Fibroblast of skin of left quadriceps (primary cell): ENCODE data around the gene SPON1.
"Not testable (repeated sequence)": the region's sequence is repeated elsewhere in the genome, so short reads cannot be mapped to it uniquely, and the experiment has no call there.

Experiments used
- DNase-seq, 2 experiments: peaks; one replicate each; pipeline ENCODE4 v3.0.0-alpha.2; 2013; ENCODE audit warnings: low read depth in 2 of 2

SPON1 gene

DNA sequence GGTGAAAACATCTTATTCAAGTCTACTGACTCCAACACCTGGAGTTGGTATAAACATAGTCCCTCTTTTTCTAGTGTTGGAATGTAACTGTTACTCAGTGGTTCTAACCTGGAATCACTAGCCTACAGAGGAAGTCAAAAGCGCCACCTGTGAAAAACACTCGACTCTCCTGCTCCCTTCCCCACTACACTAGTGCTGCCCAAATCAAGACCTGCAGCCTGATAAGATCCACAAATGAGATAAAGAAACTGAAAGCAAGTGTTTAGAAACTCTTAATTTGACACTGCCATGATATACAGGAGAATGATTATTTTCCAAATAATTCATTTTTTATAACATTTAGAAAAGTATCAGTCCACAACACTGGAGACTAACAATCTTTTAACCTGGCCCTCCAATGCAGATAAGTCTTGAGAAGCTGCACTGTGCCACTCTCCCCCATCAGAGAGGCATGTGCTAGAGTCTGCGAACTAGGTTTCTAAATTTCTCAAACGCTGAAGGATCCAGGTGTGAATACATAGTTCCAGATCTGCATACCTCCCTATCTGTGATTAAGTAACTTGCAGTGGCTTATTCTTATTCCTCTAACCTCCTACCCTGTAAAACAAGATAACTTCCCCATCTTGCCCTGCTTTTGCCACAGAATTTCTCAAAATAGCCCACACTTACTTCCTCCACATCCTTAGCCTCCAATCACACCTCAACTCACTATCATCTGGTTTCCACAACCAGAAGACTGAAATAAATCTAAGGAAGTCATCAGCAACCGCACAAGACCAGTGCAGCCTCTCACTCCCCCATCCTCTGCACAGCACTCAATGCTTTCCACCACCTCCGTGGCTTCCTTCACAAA is 308.4 kb downstream of the SPON1 start:
- DNase-seq, result no peak

GRCh38 chr11:14273895-14274294 is 311.4 kb downstream of the SPON1 start:
- DNase-seq, result no peak

DNA sequence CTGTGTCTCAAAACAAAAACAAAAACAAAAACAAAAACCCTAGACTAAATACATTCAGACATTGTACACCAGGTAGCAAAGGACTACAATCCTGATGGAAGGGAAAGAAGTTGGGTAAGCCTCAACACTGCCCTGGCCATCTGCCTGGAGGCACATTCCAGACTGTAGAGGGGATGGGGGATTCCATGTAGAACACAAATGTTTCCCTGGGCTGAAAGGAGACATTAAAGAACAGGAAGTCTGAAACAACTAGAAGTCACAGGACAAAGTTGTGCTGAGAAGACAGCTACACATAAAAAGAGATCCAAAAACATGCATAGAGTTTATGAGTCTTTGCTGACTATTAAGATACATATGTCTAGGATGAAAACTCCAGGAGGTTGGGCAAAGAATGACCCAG is 312.6 kb downstream of the SPON1 start:
- DNase-seq, result peak; percentile 37

DNA sequence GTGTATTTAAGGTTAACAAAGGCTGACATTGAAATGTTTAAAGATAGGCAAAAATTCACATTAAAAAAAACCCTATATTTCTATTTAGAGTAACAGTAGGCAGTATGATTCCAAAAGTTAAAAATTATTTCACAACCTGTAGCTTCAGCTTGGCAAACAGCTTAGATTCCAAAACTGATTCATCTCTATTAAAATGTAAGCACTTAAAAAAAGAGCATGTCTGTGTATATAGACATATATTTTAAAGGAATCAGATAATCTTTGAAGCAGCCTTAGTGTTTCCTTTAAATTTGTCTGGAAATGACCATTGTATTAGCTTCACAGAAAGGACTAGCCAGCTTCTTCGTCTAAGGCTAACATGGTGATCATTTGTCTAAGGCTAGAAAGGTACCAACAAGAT is 316.3 kb downstream of the SPON1 start:
- not testable (repeated sequence) for DNase-seq

DNA sequence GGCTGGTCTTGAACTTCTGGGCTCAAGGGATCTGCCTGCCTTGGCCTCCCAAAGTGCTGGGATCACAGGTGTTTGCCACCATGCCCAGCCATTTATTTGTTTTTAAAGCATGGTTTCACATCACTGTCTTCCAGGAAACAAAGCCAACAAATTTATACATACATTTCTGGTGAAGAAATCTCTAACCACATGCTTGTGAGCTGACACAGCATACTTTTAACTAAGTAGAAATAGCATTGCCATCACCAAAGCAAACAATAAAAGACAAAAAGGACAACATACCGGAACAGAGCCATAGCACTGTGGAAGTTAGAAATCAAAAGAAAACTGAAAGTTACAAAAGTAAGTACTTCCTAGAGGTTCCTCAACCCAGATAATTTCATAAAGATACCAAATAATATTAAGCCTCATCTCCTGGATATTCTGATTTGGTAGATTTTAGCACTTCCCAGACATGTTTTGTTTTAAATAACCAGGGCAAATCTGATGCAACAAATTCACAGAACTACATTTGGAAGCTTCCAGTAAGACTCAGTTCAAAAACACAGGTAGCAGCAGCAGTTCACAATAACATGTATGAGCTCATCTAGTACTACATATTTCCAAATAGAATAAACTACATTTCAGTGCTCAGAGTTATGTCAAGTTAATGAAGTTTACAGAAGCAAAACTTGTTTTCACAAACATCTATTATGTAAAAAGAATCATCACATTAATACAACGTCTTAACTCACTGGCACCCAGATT is 325.8 kb downstream of the SPON1 start:
- peak; percentile 52 to 61 for DNase-seq

DNA sequence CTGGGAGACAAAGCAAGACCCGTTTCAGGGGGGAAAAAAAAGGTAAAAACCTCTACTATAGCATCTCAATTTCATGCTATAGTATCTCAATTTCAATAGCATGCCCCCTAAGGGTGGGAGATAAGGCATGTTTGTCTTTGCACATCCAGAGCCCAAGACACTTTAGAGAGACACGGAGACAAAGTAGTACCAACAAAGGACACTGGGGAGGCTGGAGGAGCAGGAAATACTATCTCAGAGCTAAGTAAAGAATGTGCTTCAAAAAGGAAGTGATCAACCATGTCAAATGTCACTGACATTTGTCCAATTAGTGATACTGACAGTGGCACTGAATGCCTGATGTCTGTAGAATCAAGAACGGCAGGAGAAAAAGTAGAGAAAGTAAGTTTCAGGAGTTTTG is 327.9 kb downstream of the SPON1 start:
- DNase-seq, result no peak

DNA sequence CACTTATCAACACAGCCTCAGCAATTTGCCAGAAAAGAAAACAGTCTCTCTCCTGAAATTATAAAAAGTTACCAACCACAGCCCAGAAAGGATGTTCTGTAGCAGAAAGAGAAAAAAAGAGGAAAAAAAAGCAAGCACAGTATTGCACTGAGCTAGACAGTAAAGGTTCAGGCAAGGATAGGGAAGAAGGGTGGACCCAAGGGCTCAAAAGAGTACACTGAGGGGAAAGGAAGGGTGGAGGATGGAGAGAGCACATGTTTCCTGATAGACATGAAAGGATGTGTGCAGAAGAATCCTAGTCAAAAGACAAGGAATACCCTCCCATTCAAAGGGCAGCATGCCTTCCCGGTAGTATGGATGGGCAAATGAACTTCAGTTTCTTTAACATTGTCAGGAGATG is 337.4 kb downstream of the SPON1 start:
- no peak for DNase-seq

DNA sequence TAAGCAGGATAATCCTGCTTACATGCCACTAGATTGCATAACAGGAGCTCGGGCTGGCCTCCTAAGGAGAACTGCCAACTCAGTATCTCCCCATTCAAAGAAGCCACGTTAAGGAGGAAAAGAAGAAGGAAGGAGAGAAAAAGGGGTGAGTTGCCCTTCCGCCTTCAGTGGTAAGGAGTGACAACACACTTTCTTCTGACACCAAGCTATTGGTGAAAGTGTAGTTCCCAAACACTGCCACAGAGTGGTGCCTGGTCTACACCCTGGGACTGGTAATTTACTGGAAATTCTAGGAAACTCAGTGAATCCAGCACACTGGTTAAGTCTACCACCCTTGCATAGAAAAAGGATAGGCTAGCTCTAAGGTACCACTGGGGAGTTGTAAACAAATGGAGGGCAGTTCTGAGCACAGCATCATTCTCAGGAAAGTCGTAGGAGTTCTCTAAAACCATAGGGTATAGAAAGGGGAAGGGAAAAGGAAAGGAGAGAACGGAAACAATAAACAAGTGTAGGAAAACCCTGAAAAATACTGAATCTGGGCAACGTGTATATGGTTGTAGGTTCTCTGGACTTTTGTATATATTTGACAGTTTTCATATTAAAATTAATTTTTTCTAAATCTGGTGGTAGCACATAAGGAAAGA is 338.3 kb downstream of the SPON1 start:
- DNase-seq, result peak; percentile 51 to 54

DNA sequence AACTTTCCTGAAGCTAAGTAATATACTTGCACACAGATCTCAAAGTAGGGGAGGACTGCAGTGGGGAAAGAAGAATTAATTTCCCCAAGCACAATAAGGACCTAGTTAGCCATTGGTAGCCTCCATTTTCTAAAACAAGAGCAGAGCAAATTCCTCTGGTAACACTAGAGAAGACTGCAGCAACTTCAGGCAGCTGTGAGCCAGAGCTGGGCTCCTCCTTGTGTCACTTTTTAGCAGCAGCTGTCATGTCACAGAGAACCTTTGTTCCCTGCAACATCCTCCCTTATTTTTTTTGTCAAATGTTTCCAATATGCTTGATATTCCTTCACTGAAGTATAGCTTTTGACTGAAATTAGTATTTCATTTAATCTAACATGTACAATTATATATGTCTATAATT is 342.1 kb downstream of the SPON1 start:
- DNase-seq, result no peak

DNA sequence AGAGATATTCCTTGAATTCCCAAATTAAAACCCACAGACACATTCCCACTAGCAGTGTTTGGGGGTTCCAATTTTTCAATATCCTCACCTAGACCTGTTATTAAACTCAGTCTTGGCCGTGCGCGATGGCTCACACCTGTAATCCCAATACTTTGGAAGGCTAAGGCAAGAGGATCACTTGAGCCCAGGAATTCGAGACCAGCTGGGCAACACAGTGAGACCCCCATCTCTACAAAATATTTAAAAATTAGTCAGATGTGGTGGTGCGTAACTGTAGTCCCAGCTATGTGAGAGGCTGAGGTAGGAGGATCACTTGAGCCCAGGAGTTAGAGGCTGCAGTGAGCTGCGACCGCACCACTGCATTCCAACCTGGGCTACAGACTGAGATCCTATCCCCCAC is 343.1 kb downstream of the SPON1 start:
- DNase-seq, result no peak

DNA sequence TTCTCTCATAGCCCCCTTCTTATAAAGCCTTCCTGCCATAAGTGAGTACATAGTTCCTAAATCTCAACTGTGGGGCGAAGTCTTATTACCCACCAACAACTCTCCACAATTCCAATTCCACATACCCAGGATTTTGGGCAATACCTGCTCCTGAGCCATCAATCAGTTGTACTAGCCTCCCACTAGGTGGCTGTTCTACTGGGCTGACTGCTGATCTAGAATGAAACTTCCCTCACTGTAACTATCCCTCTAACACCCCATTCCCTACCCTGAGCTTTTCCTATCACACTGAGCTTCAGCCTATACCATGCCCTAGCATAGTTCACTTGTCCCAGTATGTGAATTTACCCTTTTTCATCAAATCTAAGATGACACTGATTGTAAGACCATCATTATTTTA is 344.0 kb downstream of the SPON1 start:
- DNase-seq, result no peak

GRCh38 chr11:14308114-14308896 is 345.8 kb downstream of the SPON1 start:
- DNase-seq, result no peak

GRCh38 chr11:14308897-14309387 is 346.4 kb downstream of the SPON1 start:
- no peak for DNase-seq

DNA sequence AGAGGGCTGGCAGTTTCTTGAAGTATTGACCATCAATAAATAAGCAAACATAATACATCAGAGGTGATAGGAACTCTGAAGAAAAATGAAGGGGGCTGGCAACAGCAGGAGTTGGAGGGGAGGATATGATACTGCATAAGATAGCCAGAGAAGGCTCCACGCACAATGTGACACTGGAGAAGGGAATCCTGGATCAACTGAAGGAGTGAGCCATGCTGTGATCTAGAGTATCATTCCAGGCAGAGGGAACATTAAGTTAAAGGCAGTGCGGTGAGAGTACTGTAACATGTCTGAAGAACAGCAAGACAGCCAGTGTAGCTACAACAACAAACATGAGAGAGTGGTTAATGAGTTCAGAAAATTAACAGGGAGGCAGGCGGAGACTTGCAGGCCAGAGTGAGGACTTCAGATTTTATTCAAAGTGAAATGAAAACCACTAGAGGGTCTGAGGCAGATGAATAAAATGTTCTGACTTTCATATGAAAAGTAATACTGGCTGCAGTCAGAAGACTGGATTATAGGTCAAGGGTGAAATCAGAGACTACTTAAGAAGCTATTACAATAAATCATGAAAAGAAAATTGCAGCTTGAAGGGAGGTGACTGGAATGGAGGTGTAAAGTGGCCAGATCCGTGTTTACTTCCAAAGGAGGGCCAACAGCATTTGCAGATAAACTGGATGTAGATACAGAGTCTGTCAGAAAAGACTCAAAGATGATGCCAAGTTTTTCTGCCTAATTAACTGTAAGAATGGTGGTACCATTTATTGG is 347.1 kb downstream of the SPON1 start:
- DNase-seq, result no peak

DNA sequence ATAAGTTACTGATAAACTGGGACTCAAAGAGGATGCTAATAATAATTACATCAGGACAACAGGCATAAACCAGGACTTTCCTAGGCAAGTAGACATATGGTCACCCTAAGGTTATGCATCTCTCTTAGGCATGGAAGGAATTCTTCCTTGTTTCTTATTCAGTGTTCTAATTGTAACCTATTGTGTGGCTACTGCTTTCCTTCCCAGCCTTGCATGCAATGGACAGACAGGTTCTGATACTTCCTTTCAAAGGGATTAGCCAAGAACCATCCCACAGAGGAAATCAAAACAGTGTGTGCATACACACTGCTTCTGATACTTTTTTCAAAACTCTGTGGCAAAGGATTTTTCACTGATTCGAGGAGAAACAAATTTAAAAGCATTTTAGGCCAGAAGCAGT is 348.2 kb downstream of the SPON1 start:
- DNase-seq, result peak in 1 of 2 experiments; percentile 48

DNA sequence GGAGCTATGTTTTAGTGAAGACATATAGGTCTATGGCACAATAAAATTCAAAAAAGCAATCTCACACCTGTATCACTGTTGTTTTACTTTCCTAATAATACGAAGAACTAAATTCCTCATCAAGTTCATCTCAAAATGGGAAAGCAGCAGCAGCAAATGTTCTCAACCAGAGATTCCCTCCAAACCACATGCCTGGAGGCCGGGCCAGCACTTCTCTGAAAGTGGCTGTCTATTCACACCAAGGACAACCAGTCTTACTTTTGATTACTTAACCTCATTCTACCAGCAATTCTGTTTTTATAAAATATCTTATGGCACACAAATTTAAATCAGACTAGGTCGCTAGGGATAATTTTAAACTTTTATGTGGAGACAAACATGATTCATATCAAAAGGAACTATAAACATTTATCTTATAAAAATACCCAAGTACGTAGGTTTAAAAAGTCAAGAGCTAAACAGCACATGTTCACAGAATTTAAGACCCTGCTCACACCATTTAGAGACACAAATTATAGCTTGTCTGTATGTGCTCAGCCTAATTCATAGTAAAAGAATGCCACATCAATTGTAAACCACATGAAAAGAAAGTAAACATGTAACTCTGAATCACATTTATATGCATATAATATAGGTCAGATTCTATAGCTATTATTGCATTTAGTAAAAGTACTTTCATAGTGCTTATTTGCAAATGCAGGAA is 350.4 kb downstream of the SPON1 start:
- peak in 1 of 2 experiments; percentile 49 for DNase-seq

DNA sequence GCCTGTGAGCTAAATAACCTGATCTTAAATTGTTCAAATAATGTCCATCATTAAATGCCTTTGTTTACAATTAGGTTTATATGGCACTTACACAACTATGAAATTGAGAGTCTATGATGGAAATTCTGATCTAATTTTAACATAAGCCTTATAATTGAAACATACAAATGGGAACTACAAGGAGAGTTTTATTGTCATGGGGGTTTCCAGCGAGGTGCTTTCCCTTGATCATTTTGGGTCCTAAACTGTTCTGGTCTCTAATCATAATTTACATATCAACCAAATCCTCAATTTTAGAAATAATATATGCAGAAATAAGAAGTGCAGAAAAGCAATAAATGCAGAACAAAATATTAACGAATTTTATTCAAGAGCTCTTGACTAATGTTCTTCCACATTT is 351.6 kb downstream of the SPON1 start:
- DNase-seq, result no peak

GRCh38 chr11:14315130-14315529 is 352.6 kb downstream of the SPON1 start:
- no peak for DNase-seq
